NK-92 (cell line): ENCODE measurements around the gene TMX1.

Source experiments
- DNase-seq: peaks from one replicate; lab custom pipeline; 2025; ENCODE audit not compliant: unreplicated experiment; lab: John Stamatoyannopoulos, UW

TMX1 gene

GRCh38 chr14:51293149-51293911 lies 53.3 kb downstream of the TMX1 start:
- no peak for DNase-seq

DNA sequence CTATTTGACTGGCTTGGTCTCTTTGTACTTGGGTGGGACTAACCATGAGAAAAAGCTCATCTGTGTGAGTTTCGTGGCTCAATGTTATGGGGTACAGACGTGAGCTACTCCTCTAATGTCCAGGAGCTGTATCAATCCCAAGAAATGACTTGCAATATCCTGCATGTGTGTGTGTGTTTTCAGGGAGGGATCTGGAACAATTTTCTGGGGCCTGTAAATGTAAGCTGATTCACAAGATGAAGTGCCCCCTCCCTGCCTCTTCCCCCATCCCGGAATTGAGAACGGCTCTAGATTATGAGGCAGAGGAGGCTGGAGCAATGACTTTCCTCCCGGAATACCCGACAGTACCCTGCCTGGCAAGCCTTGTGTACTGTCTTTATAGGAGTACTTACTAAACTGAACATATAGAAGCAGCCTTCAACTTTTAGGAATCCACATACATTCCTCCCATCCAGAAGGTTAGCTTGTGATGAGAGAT lies 53.9 kb downstream of the TMX1 start:
- no peak for DNase-seq

GRCh38 chr14:51294951-51295525 lies 55.0 kb downstream of the TMX1 start:
- DNase-seq, result no peak

- DNase-seq, result no peak
These were observed 55.7 kb downstream of the TMX1 start for GRCh38 chr14:51295646-51296263.

GRCh38 chr14:51297066-51297465 lies 57.0 kb downstream of the TMX1 start:
- no peak for DNase-seq

GRCh38 chr14:51298895-51299294 lies 58.8 kb downstream of the TMX1 start:
- no peak for DNase-seq

GRCh38 chr14:51302295-51303030 lies 62.4 kb downstream of the TMX1 start:
- DNase-seq, result no peak

DNA sequence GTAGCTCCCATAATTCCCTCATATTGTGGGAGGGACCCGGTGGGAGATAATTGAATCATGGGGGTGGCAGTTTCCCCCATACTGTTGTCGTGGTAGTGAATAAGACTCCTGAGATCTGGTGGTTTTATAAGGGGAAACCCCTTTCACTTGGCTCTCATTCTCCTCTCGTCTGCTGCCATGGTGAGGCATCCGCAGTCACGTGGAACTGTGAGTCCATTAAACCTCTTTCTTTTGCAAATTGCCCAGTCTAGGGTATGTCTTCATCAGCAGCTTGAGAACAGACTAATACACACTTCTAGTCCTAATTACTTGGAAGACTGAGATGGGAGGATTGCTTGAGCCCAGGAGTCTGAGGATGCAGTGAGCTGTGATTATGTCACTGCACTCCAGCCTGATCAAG lies 64.4 kb downstream of the TMX1 start:
- DNase-seq, result no peak

DNA sequence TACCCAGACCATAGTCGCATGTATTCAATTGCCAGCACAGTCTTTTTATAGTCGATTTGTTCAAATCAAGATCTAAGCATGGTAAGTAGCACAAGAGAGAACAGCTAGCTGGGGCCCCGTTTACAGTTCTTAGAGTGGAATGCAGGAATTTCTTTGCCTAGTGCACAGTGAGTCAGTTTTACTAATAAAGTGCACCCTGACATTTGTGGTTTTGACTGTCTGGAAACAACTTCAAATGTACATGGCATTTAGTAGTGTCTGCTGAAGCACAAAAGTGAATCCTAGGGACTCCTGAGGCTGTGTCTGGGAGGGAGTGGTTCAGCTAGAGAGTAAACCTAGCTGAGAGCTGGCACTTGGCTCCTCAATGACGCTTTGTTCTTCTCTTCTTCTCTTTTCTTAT lies 64.9 kb downstream of the TMX1 start:
- no peak for DNase-seq

GRCh38 chr14:51305751-51306150 lies 65.7 kb downstream of the TMX1 start:
- DNase-seq, result no peak
